ENCODE data around the gene KCTD4. TPM values are rescaled to one million over a fixed set of nuclear protein-coding genes. Genes with fewer than 3 reads are reported as not detected.

Gene KCTD4
- total RNA-seq, 1 experiment from 2014 or later = not detected

- Histone ChIP-seq H3K9ac (ENCODE audit: low read length) (no peak overlapping the region), H3K79me2 (ENCODE audit: low read length) (peaks cover 57% of the 10 kb centered on the region), H3K9me3 (ENCODE audit: low read length) (no peaks in the 10 kb centered on the region), H3K27me3 (ENCODE audit: low read length) (no peaks in the 10 kb centered on the region), H3K9me2 (replicated peaks; ENCODE audit: low read length) (no peaks in the 10 kb centered on the region), H3K36me3 (ENCODE audit: low read depth, low read length) (peaks cover 6% of the 10 kb centered on the region; the same call in 1 of the 2 replicates), H3K27ac (ENCODE audit: low read length) (no peak overlapping the region), H3K4me2 (ENCODE audit: low read length) (no peak overlapping the region), H3K4me3 (ENCODE audit: low read length) (no peak overlapping the region), H4K20me1 (ENCODE audit: low read length) (no peaks in the 10 kb centered on the region), H3K4me1 (ENCODE audit: insufficient read depth, low read length) (peaks cover 15% of the 10 kb centered on the region), H2AFZ (ENCODE audit: low read length) (no peak overlapping the region), H3F3A (ENCODE audit: low read length, unreplicated experiment) (no peaks in the 10 kb centered on the region)
- no TSS peak for BruUV-seq (replicated peaks)
- no peak for ATAC-seq
- POLR2A ChIA-PET (ENCODE audit: unreplicated experiment) = no interaction called here
- CTCF ChIA-PET = no interaction called here
- TF ChIP-seq CTCF (conservative IDR thresholded peaks at IDR 0.05; ENCODE audit: low read depth, low read length) = no peak
- no peak for TF ChIP-seq EZH2 (IDR thresholded peaks at IDR 0.05; ENCODE audit: low read length, unreplicated experiment)
- TF ChIP-seq EZH2phosphoT487 (IDR thresholded peaks at IDR 0.05; ENCODE audit: borderline replicate concordance, low read length) = no peak
- DNase-seq = no peak
- intact Hi-C loops (cut with micrococcal nuclease) = no loop called here
Observed at GRCh38 chr13:45198924-45199323, 1.9 kb downstream of the KCTD4 start.

GRCh38 chr13:45198041-45198440 lies 2.8 kb downstream of the KCTD4 start:
- ChIA-PET POLR2A (ENCODE audit: unreplicated experiment) (no interaction called here), CTCF (no interaction called here)
- H3K27me3 ChIP-seq (ENCODE audit: low read length) = no peaks in the 10 kb centered on the region
- no peak overlapping the region for H3K4me3 ChIP-seq (ENCODE audit: low read length)
- intact Hi-C loops (cut with micrococcal nuclease) = no loop called here
- H3K4me2 ChIP-seq (ENCODE audit: low read length) = no peak overlapping the region
- no peaks in the 10 kb centered on the region for H3K9me3 ChIP-seq (ENCODE audit: low read length)
- no peak for ATAC-seq
- no peak overlapping the region for H3K27ac ChIP-seq (ENCODE audit: low read length)
- peaks cover 56% of the 10 kb centered on the region for H3K79me2 ChIP-seq (ENCODE audit: low read length)
- BruUV-seq (replicated peaks) = no TSS peak
- no peak overlapping the region for H3K9ac ChIP-seq (ENCODE audit: low read length)
- no peaks in the 10 kb centered on the region for H3K9me2 ChIP-seq (replicated peaks; ENCODE audit: low read length)
- H3K36me3 ChIP-seq (ENCODE audit: low read depth, low read length) = peaks cover 6% of the 10 kb centered on the region; the same call in 1 of the 2 replicates
- no peaks in the 10 kb centered on the region for H4K20me1 ChIP-seq (ENCODE audit: low read length)
- H3K4me1 ChIP-seq (ENCODE audit: insufficient read depth, low read length) = peaks cover 15% of the 10 kb centered on the region
- no peak for DNase-seq
- H3F3A ChIP-seq (ENCODE audit: low read length, unreplicated experiment) = no peaks in the 10 kb centered on the region
- H2AFZ ChIP-seq (ENCODE audit: low read length) = no peak overlapping the region
- TF ChIP-seq CTCF (conservative IDR thresholded peaks at IDR 0.05; ENCODE audit: low read depth, low read length) (no peak), EZH2phosphoT487 (IDR thresholded peaks at IDR 0.05; ENCODE audit: borderline replicate concordance, low read length) (no peak), EZH2 (IDR thresholded peaks at IDR 0.05; ENCODE audit: low read length, unreplicated experiment) (no peak)

- Histone ChIP-seq H3K9me3 (ENCODE audit: low read length) (no peaks in the 10 kb centered on the region), H3K9me2 (replicated peaks; ENCODE audit: low read length) (no peaks in the 10 kb centered on the region), H3K4me1 (ENCODE audit: insufficient read depth, low read length) (peaks cover 23% of the 10 kb centered on the region), H3K9ac (ENCODE audit: low read length) (no peak overlapping the region), H3K27me3 (ENCODE audit: low read length) (no peaks in the 10 kb centered on the region), H3K4me3 (ENCODE audit: low read length) (no peak overlapping the region), H3K4me2 (ENCODE audit: low read length) (0 out of 2 replicates have a peak overlapping the region, but pooled peaks have one; percentile 3), H3K27ac (ENCODE audit: low read length) (no peak overlapping the region), H4K20me1 (ENCODE audit: low read length) (no peaks in the 10 kb centered on the region), H3F3A (ENCODE audit: low read length, unreplicated experiment) (no peaks in the 10 kb centered on the region), H3K36me3 (ENCODE audit: low read depth, low read length) (peaks cover 6% of the 10 kb centered on the region; the same call in 1 of the 2 replicates), H3K79me2 (ENCODE audit: low read length) (peaks cover 70% of the 10 kb centered on the region), H2AFZ (ENCODE audit: low read length) (no peak overlapping the region)
- no peak for TF ChIP-seq EZH2 (IDR thresholded peaks at IDR 0.05; ENCODE audit: low read length, unreplicated experiment)
- TF ChIP-seq EZH2phosphoT487 (IDR thresholded peaks at IDR 0.05; ENCODE audit: borderline replicate concordance, low read length) = no peak
- no peak for TF ChIP-seq CTCF (conservative IDR thresholded peaks at IDR 0.05; ENCODE audit: low read depth, low read length)
- intact Hi-C loops (cut with micrococcal nuclease) = no loop called here
- CTCF ChIA-PET = no interaction called here
- BruUV-seq (replicated peaks) = no TSS peak
- ATAC-seq (peak; percentile 60; the same call in 1 of the 2 replicates), DNase-seq (peak; percentile 63)
- POLR2A ChIA-PET (ENCODE audit: unreplicated experiment) = no interaction called here
Observed at GRCh38 chr13:45196622-45197021, 4.2 kb downstream of the KCTD4 start.
